HEK293 (cell line): ENCODE data around the gene SLIT2.

Experiments used
- CTCF ChIA-PET: fragments of 350-600 bp; formaldehyde crosslinking; extraction: SDS; loops from one replicate; lab custom pipeline; 2021; ENCODE audit warnings: antibody characterized with exemption; lab: Yijun Ruan, JAX
- POLR2A ChIA-PET: fragments of 300-600 bp; formaldehyde crosslinking; extraction: SDS; loops from one replicate; lab custom pipeline; 2020; ENCODE audit warnings: antibody characterized with exemption, inconsistent platforms; lab: Yijun Ruan, JAX
- H3K27ac ChIP-seq: fragments of 200-500 bp; sonication (Bioruptor generic); 2 replicates; pipeline ENCODE4 v1.5.1; 2014; ENCODE audit warnings: low read depth, low read length, control low read depth, inconsistent platforms; ENCODE audit errors: extremely low read depth
- H3K36me3 ChIP-seq, 2 experiments: fragments of 200-500 bp in 1 of 2; sonication (Bioruptor generic) in 1 of 2; 1 replicate in 1 of 2; 2 replicates in 1 of 2; pipeline ENCODE4 v1.5.1; 2014 to 2017; ENCODE audit warnings: inconsistent platforms in 2 of 2, low read length in 2 of 2; ENCODE audit not compliant: control insufficient read depth in 2 of 2, insufficient read depth in 1 of 2
- H3K4me1 ChIP-seq: fragments of 200-500 bp; sonication (Bioruptor generic); 2 replicates; pipeline ENCODE4 v1.5.1; 2014; ENCODE audit warnings: mild to moderate bottlenecking, low read length, inconsistent platforms; ENCODE audit not compliant: control insufficient read depth, insufficient read depth
- H3K4me3 ChIP-seq: 2 replicates; pipeline ENCODE4 v1.5.1; 2011; ENCODE audit warnings: low read depth, mild to moderate bottlenecking, control low read depth, low read length, moderate library complexity
- H3K9me3 ChIP-seq: fragments of 200-500 bp; sonication (Bioruptor generic); 2 replicates; pipeline ENCODE4 v1.5.1; 2014; ENCODE audit warnings: low read depth, low read length, inconsistent platforms; ENCODE audit not compliant: control insufficient read depth, insufficient read depth
- GLIS1 ChIP-seq: fragments of 450-650 bp; formaldehyde crosslinking; IDR thresholded peaks from 2 replicates; pipeline ENCODE4 v1.5.1; 2016; ENCODE audit warnings: missing biosample characterization, missing genetic modification characterization
- GLIS2 ChIP-seq: fragments of 450-650 bp; formaldehyde crosslinking; IDR thresholded peaks from 2 replicates; pipeline ENCODE4 v1.5.1; 2016; ENCODE audit warnings: missing biosample characterization, missing genetic modification characterization
- KLF8 ChIP-seq: fragments of 450-650 bp; formaldehyde crosslinking; IDR thresholded peaks from 2 replicates; pipeline ENCODE4 v1.5.1; 2016; ENCODE audit warnings: missing biosample characterization, missing genetic modification characterization
- PRDM1 ChIP-seq: fragments of 450-650 bp; formaldehyde crosslinking; IDR thresholded peaks from 2 replicates; pipeline ENCODE4; 2016; ENCODE audit warnings: missing biosample characterization, missing genetic modification characterization
- SCRT2 ChIP-seq: fragments of 450-650 bp; formaldehyde crosslinking; IDR thresholded peaks from 2 replicates; pipeline ENCODE4 v1.5.1; 2016; ENCODE audit warnings: missing biosample characterization, missing genetic modification characterization
- SP2 ChIP-seq: fragments of 450-650 bp; formaldehyde crosslinking; IDR thresholded peaks from 2 replicates; pipeline ENCODE4 v1.5.1; 2016; ENCODE audit warnings: missing biosample characterization, missing genetic modification characterization
- ZBTB8A ChIP-seq: fragments of 450-650 bp; formaldehyde crosslinking; IDR thresholded peaks from 2 replicates; pipeline ENCODE4 v1.5.1; 2016; ENCODE audit warnings: missing biosample characterization, missing genetic modification characterization
- ZFHX2 ChIP-seq: fragments of 450-650 bp; formaldehyde crosslinking; conservative IDR thresholded peaks from 2 replicates; pipeline ENCODE4 v1.5.1; 2016; ENCODE audit warnings: missing biosample characterization, missing genetic modification characterization
- ZFP69B ChIP-seq: fragments of 450-650 bp; formaldehyde crosslinking; IDR thresholded peaks from 2 replicates; pipeline ENCODE4 v1.5.1; 2016; ENCODE audit warnings: missing biosample characterization, missing genetic modification characterization
- ZNF10 ChIP-seq: fragments of 450-650 bp; formaldehyde crosslinking; IDR thresholded peaks from 2 replicates; pipeline ENCODE4 v1.5.1; 2017; ENCODE audit warnings: missing biosample characterization, missing genetic modification characterization
- ZNF23 ChIP-seq: fragments of 450-650 bp; formaldehyde crosslinking; IDR thresholded peaks from 2 replicates; pipeline ENCODE4 v1.5.1; 2016; ENCODE audit warnings: missing biosample characterization, missing genetic modification characterization, borderline replicate concordance
- ZNF302 ChIP-seq: fragments of 450-650 bp; formaldehyde crosslinking; IDR thresholded peaks from 2 replicates; pipeline ENCODE4 v1.5.1; 2016; ENCODE audit warnings: missing biosample characterization, missing genetic modification characterization, low read depth
- ZNF335 ChIP-seq: fragments of 450-650 bp; formaldehyde crosslinking; conservative IDR thresholded peaks from 2 replicates; pipeline ENCODE4 v1.5.1; 2016; ENCODE audit warnings: missing biosample characterization, missing genetic modification characterization
- ZNF473 ChIP-seq: fragments of 450-650 bp; formaldehyde crosslinking; IDR thresholded peaks from 2 replicates; pipeline ENCODE4 v1.5.1; 2017; ENCODE audit warnings: missing biosample characterization, missing genetic modification characterization
- ZNF561 ChIP-seq: fragments of 450-650 bp; IDR thresholded peaks from 2 replicates; pipeline ENCODE4 v1.5.1; 2018; ENCODE audit warnings: missing biosample characterization, missing genetic modification characterization, borderline replicate concordance
- ZNF654 ChIP-seq: fragments of 450-650 bp; formaldehyde crosslinking; IDR thresholded peaks from 2 replicates; pipeline ENCODE4 v1.5.1; 2016; ENCODE audit warnings: low read depth, missing biosample characterization, missing genetic modification characterization
- ZNF660 ChIP-seq: fragments of 450-650 bp; IDR thresholded peaks from 2 replicates; pipeline ENCODE4 v1.5.1; 2018; ENCODE audit warnings: missing biosample characterization, mild to moderate bottlenecking, missing genetic modification characterization
- ZSCAN30 ChIP-seq: fragments of 450-650 bp; IDR thresholded peaks from 2 replicates; pipeline ENCODE4 v1.5.1; 2018; ENCODE audit warnings: missing biosample characterization, mild to moderate bottlenecking, missing genetic modification characterization, moderate library complexity
- ZXDB ChIP-seq: fragments of 450-650 bp; formaldehyde crosslinking; IDR thresholded peaks from 2 replicates; pipeline ENCODE4 v1.5.1; 2016; ENCODE audit warnings: missing biosample characterization, missing genetic modification characterization
- TF ChIP-seq, protein P1 (sequence below): fragments of 450-650 bp; formaldehyde crosslinking; optimal IDR thresholded peaks from 2 replicates; pipeline ENCODE3; 2016; ENCODE audit warnings: missing biosample characterization, mild to moderate bottlenecking, missing genetic modification characterization
- TF ChIP-seq, protein P2 (sequence below): fragments of 450-650 bp; formaldehyde crosslinking; IDR thresholded peaks from 2 replicates; pipeline ENCODE4 v1.5.1; 2016; ENCODE audit warnings: missing biosample characterization, missing genetic modification characterization
- TF ChIP-seq, protein P3 (sequence below): fragments of 450-650 bp; formaldehyde crosslinking; IDR thresholded peaks from 2 replicates; pipeline ENCODE4 v1.5.1; 2016; ENCODE audit warnings: missing biosample characterization, missing genetic modification characterization

The SLIT2 gene

DNA sequence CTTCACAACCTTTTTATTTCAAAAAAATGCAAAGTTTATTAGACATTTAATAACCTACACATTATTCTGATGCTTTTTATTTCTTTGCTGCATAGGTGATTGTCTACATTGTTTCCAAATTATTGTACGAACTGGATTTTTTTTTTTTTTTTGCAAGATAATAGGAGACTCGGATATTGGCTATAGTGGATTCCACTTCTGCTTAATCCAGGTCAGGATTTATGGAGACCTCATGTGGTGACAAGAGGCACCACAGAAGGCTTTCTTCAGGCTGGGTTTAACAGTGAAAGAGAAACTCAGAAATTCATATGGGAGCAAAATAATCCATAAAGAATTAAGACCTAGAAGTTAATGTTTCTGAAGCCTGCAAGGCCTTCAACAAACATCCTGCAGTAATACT, 2.4 kb upstream of the SLIT2 start:
- TF ChIP-seq ZFP69B (no peak), ZNF10 (tag by site-specific recombination) (0 out of 2 replicates have a peak, but pooled peaks have one; percentile 12), ZNF654 (peak; percentile 29; the same call in 1 of the 2 replicates)
- POLR2A ChIA-PET, result no interaction called here
- Histone ChIP-seq H3K4me3 (no peak overlapping the region), H3K27ac (no peak overlapping the region), H3K9me3 (no peaks in the 10 kb centered on the region), H3K36me3 (peaks cover 0 to 18% of the 10 kb centered on the region in 2 experiments; a peak in 1 of 3 replicates), H3K4me1 (0 out of 2 replicates have a peak, but pooled peaks cover 3% of the 10 kb centered on the region)
- CTCF ChIA-PET, result interaction anchor here (0.8 kb wide), 1 partner anchor 1559 kb away, joined by 6 read pairs; no protein-coding TSS in a partner anchor

DNA sequence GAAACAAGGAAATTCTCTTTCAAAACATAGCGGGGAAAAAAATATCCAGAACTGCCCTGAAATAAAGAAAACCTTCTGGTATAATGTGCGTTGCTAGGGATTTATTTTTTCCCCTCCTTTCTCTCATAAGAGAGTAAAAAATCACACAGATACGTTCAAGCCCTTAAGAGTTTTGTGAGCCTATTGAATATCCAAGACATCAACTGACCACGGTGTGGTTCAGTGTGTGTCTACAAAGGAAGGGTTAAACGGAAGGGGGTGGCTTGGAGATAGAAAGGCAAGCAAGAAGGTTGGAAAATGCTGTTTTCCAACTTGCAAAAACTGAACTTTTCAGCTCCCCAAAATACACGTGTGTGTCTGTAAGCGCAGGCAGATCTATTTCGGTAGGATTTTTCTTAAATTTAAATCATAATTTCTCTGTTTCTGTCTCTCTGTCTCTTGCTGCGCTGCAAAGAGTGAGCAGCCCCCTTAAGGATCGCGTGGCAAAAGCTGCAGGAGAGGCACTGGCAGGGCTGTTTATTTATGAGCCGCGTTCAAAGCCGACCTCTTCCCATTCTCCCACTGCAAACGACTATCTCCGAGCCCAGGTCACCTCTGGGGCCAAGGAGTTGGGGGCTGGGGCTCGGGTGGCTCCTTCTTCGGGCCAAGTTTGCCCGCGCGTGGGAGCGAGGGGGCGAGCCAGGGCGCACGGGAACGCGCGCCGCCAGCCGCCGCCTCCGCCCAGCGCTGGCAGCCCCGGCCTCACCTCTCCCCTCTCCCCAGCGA, 492 bp upstream of the SLIT2 start:
- peaks cover 0 to 37% of the 10 kb centered on the region in 2 experiments; a peak in 1 of 3 replicates for H3K36me3 ChIP-seq
- ChIA-PET CTCF (interaction anchor here (1.1 kb wide), 1 partner anchor 26 kb away, joined by 3 read pairs; no protein-coding TSS in a partner anchor), POLR2A (interaction anchor here (0.7 to 3.6 kb wide), 9 partner anchors 9 to 506 kb away, joined by 3 to 26 read pairs (median 4); no protein-coding TSS in a partner anchor)
- peak overlapping the region; percentile 66 for H3K4me3 ChIP-seq
- no peaks in the 10 kb centered on the region for H3K9me3 ChIP-seq
- H3K27ac ChIP-seq, result peak overlapping the region; percentile 85
- 0 out of 2 replicates have a peak, but pooled peaks cover 3% of the 10 kb centered on the region for H3K4me1 ChIP-seq
- TF ChIP-seq PRDM1 (tag by site-specific recombination), result 0 out of 2 replicates have a peak, but pooled peaks have one; percentile 5
- TF ChIP-seq ZNF23 (tag by site-specific recombination), result no peak
- TF ChIP-seq, protein P1, sequence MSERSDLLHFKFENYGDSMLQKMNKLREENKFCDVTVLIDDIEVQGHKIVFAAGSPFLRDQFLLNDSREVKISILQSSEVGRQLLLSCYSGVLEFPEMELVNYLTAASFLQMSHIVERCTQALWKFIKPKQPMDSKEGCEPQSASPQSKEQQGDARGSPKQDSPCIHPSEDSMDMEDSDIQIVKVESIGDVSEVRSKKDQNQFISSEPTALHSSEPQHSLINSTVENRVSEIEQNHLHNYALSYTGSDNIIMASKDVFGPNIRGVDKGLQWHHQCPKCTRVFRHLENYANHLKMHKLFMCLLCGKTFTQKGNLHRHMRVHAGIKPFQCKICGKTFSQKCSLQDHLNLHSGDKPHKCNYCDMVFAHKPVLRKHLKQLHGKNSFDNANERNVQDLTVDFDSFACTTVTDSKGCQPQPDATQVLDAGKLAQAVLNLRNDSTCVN, result peak; percentile 56
- peak; percentile 79 for TF ChIP-seq ZFHX2 (tag by site-specific recombination)
- peak; percentile 34; the same call in 1 of the 2 replicates for TF ChIP-seq GLIS1 (tag by site-specific recombination)
- TF ChIP-seq, protein P2, sequence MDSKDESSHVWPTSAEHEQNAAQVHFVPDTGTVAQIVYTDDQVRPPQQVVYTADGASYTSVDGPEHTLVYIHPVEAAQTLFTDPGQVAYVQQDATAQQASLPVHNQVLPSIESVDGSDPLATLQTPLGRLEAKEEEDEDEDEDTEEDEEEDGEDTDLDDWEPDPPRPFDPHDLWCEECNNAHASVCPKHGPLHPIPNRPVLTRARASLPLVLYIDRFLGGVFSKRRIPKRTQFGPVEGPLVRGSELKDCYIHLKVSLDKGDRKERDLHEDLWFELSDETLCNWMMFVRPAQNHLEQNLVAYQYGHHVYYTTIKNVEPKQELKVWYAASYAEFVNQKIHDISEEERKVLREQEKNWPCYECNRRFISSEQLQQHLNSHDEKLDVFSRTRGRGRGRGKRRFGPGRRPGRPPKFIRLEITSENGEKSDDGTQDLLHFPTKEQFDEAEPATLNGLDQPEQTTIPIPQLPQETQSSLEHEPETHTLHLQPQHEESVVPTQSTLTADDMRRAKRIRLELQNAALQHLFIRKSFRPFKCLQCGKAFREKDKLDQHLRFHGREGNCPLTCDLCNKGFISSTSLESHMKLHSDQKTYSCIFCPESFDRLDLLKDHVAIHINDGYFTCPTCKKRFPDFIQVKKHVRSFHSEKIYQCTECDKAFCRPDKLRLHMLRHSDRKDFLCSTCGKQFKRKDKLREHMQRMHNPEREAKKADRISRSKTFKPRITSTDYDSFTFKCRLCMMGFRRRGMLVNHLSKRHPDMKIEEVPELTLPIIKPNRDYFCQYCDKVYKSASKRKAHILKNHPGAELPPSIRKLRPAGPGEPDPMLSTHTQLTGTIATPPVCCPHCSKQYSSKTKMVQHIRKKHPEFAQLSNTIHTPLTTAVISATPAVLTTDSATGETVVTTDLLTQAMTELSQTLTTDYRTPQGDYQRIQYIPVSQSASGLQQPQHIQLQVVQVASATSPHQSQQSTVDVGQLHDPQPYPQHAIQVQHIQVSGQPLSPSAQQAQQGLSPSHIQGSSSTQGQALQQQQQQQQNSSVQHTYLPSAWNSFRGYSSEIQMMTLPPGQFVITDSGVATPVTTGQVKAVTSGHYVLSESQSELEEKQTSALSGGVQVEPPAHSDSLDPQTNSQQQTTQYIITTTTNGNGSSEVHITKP (tag by site-specific recombination), result 0 out of 2 replicates have a peak, but pooled peaks have one; percentile 45
- no peak for TF ChIP-seq SCRT2 (tag by site-specific recombination)
- no peak for TF ChIP-seq SP2 (tag by site-specific recombination)
- peak; percentile 77 for TF ChIP-seq ZFP69B
- TF ChIP-seq ZNF660, result 0 out of 2 replicates have a peak, but pooled peaks have one; percentile 15
- TF ChIP-seq ZSCAN30 (tag by site-specific recombination), result 0 out of 2 replicates have a peak, but pooled peaks have one; percentile 7
- TF ChIP-seq, protein P3, sequence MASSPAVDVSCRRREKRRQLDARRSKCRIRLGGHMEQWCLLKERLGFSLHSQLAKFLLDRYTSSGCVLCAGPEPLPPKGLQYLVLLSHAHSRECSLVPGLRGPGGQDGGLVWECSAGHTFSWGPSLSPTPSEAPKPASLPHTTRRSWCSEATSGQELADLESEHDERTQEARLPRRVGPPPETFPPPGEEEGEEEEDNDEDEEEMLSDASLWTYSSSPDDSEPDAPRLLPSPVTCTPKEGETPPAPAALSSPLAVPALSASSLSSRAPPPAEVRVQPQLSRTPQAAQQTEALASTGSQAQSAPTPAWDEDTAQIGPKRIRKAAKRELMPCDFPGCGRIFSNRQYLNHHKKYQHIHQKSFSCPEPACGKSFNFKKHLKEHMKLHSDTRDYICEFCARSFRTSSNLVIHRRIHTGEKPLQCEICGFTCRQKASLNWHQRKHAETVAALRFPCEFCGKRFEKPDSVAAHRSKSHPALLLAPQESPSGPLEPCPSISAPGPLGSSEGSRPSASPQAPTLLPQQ, result peak; percentile 78
- TF ChIP-seq ZNF473, result no peak
- TF ChIP-seq KLF8 (tag by site-specific recombination), result peak; percentile 49; the same call in 1 of the 2 replicates
- peak; percentile 32; the same call in 1 of the 2 replicates for TF ChIP-seq ZBTB8A (tag by site-specific recombination)
- peak; percentile 25; the same call in 1 of the 2 replicates for TF ChIP-seq ZXDB (tag by site-specific recombination)
- peak; percentile 46; the same call in 1 of the 2 replicates for TF ChIP-seq GLIS2 (tag by site-specific recombination)
- TF ChIP-seq ZNF561 (tag by site-specific recombination), result 0 out of 2 replicates have a peak, but pooled peaks have one; percentile 46
- peak; percentile 32 for TF ChIP-seq ZNF335 (tag by site-specific recombination)
- TF ChIP-seq ZNF302, result no peak
